OCI-LY3 (cell line): ENCODE measurements around the gene EDC4.

Source experiments
- H2AFZ ChIP-seq: fragments of 200-600, 300-600 bp; shearing (Covaris generic); 2 replicates; pipeline ENCODE4 v1.6.0; 2014; ENCODE audit warnings: antibody characterized with exemption, low read depth, low read length
- H3K27ac ChIP-seq: fragments of 200-600, 300-600 bp; sonication (generic); 2 replicates; pipeline ENCODE4 v1.5.1; 2014; ENCODE audit warnings: mild to moderate bottlenecking, low read length, moderate library complexity, mixed read lengths
- H3K27me3 ChIP-seq: fragments of 200-600, 300-600 bp; sonication (generic); 2 replicates; pipeline ENCODE4 v1.6.1; 2014; ENCODE audit warnings: low read depth, low read length, mixed read lengths
- H3K36me3 ChIP-seq: fragments of 200-600, 300-600 bp; sonication (generic); replicated peaks from 2 replicates; pipeline ENCODE3; 2014; ENCODE audit warnings: low read depth, low read length, mixed read lengths
- H3K4me1 ChIP-seq: fragments of 300-600, 200-600 bp; sonication (generic); 2 replicates; pipeline ENCODE4 v1.6.1; 2014; ENCODE audit warnings: low read length, mixed read lengths
- H3K4me2 ChIP-seq: fragments of 200-600, 300-600 bp; sonication (generic); 2 replicates; pipeline ENCODE4 v1.6.1; 2014; ENCODE audit warnings: low read length, mixed read lengths
- H3K4me3 ChIP-seq: fragments of 300-600, 200-600 bp; sonication (generic); 2 replicates; pipeline ENCODE4 v1.5.1; 2014; ENCODE audit warnings: antibody characterized with exemption, mild to moderate bottlenecking, low read length, moderate library complexity
- H3K79me2 ChIP-seq: fragments of 300-600, 200-600 bp; shearing (Covaris generic); 2 replicates; pipeline ENCODE4 v1.6.1; 2014; ENCODE audit warnings: mild to moderate bottlenecking, low read length, mixed read lengths
- H3K9ac ChIP-seq: fragments of 300-600, 200-600 bp; shearing (Covaris generic); 2 replicates; pipeline ENCODE4 v1.6.0; 2014; ENCODE audit warnings: mild to moderate bottlenecking, low read length, moderate library complexity
- H3K9me3 ChIP-seq: fragments of 200-600, 300-600 bp; shearing (Covaris generic); 2 replicates; pipeline ENCODE4 v1.6.1; 2014; ENCODE audit warnings: low read length, mixed read lengths; ENCODE audit not compliant: insufficient read depth
- H4K20me1 ChIP-seq: fragments of 200-600, 300-600 bp; sonication (generic); 2 replicates; pipeline ENCODE4 v1.6.1; 2016; ENCODE audit warnings: low read length, mixed read lengths; ENCODE audit not compliant: insufficient read depth
- EZH2phosphoT487 ChIP-seq: fragments of 200-600 bp; shearing (Covaris generic); IDR thresholded peaks from 2 replicates; pipeline ENCODE4 v1.6.1; 2018; ENCODE audit warnings: antibody characterized with exemption, mixed run types, low read depth
- TF ChIP-seq, protein P1 (sequence below): fragments of 200-600, 300-600 bp; sonication (generic); IDR thresholded peaks from 2 replicates; pipeline ENCODE4 v1.5.1; 2014; ENCODE audit warnings: antibody characterized with exemption, low read length, low read depth

EDC4 gene

DNA sequence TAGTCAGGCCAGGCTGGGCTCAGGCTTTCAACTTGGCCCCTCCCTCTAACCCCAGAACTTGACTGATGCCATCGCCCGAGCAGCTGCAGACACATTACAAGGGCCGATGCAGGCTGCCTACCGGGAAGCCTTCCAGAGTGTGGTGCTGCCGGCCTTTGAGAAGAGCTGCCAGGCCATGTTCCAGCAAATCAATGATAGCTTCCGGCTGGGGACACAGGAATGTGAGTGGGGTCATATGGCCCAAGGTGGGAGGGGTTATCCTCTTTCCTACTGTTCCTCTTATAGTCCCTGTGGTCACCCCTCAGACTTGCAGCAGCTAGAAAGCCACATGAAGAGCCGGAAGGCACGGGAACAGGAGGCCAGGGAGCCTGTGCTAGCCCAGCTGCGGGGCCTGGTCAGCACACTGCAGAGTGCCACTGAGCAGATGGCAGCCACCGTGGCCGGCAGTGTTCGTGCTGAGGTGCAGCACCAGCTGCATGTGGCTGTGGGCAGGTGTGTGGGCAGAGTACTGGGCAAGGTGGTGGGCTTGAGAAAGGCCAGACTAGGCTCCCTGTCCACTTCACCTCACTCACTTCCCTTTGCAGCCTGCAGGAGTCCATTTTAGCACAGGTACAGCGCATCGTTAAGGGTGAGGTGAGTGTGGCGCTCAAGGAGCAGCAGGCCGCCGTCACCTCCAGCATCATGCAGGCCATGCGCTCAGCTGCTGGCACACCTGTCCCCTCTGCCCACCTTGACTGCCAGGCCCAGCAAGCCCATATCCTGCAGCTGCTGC, 9.7 kb downstream of the EDC4 start:
- Histone ChIP-seq H3K27me3 (no peaks in the 10 kb centered on the region), H3K4me2 (no peak overlapping the region), H3K27ac (no peak overlapping the region), H3K9ac (no peak overlapping the region), H3K9me3 (no peaks in the 10 kb centered on the region), H2AFZ (no peak overlapping the region), H3K36me3 (peaks cover 50% of the 10 kb centered on the region), H3K4me1 (no peaks in the 10 kb centered on the region), H3K4me3 (no peak overlapping the region), H3K79me2 (no peaks in the 10 kb centered on the region), H4K20me1 (no peaks in the 10 kb centered on the region)
- no peak for TF ChIP-seq EZH2phosphoT487
- TF ChIP-seq, protein P1, sequence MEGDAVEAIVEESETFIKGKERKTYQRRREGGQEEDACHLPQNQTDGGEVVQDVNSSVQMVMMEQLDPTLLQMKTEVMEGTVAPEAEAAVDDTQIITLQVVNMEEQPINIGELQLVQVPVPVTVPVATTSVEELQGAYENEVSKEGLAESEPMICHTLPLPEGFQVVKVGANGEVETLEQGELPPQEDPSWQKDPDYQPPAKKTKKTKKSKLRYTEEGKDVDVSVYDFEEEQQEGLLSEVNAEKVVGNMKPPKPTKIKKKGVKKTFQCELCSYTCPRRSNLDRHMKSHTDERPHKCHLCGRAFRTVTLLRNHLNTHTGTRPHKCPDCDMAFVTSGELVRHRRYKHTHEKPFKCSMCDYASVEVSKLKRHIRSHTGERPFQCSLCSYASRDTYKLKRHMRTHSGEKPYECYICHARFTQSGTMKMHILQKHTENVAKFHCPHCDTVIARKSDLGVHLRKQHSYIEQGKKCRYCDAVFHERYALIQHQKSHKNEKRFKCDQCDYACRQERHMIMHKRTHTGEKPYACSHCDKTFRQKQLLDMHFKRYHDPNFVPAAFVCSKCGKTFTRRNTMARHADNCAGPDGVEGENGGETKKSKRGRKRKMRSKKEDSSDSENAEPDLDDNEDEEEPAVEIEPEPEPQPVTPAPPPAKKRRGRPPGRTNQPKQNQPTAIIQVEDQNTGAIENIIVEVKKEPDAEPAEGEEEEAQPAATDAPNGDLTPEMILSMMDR: no peak

DNA sequence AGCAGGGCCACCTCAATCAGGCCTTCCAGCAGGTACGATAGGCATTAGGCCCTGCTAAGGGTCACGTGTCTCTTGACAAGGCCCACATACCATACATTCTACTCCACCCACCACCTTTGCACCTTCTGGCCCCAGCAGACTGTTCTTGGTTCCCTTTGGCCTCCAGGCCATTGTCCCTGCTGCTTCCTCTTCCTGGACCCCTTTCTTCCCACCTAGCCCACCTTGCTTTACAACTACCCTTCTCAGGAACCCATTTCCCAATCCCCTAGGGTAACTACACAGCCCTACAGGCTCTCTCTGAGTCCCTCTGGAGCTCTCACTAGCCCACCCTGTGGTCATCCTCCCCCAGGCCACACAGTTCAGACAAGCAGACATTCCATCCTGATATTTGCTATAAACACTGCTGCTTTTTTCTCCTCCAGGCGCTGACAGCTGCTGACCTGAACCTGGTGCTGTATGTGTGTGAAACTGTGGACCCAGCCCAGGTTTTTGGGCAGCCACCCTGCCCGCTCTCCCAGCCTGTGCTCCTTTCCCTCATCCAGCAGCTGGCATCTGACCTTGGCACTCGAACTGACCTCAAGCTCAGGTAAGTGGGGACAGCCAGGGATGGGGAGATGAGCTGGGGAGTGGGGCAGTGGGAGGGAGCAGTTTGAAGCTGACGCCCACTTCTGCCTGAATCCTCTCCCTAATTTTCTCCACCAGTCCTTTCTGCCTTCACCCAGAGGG, 10.5 kb downstream of the EDC4 start:
- H3K36me3 ChIP-seq: peaks cover 42% of the 10 kb centered on the region
- no peaks in the 10 kb centered on the region for H3K9me3 ChIP-seq
- no peaks in the 10 kb centered on the region for H3K27me3 ChIP-seq
- H3K4me2 ChIP-seq: no peak overlapping the region
- no peak overlapping the region for H3K4me3 ChIP-seq
- H2AFZ ChIP-seq: no peak overlapping the region
- no peaks in the 10 kb centered on the region for H4K20me1 ChIP-seq
- H3K4me1 ChIP-seq: no peaks in the 10 kb centered on the region
- H3K27ac ChIP-seq: no peak overlapping the region
- H3K79me2 ChIP-seq: no peaks in the 10 kb centered on the region
- no peak overlapping the region for H3K9ac ChIP-seq
- TF ChIP-seq EZH2phosphoT487: no peak
- TF ChIP-seq, protein P1: no peak

DNA sequence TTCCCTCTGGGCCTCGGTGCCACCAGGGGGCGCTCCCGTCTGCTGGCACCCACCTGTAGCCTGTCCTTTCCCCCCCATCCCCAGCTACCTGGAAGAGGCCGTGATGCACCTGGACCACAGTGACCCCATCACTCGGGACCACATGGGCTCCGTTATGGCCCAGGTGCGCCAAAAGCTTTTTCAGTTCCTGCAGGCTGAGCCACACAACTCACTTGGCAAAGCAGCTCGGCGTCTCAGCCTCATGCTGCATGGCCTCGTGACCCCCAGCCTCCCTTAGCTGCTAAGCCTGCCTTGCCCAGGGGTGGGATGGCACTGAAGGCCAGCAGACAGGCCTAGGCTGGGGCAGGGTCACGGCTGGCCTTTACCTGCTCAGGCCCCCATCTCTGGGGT, 11.0 kb downstream of the EDC4 start:
- H3K4me2 ChIP-seq: no peak overlapping the region

DNA sequence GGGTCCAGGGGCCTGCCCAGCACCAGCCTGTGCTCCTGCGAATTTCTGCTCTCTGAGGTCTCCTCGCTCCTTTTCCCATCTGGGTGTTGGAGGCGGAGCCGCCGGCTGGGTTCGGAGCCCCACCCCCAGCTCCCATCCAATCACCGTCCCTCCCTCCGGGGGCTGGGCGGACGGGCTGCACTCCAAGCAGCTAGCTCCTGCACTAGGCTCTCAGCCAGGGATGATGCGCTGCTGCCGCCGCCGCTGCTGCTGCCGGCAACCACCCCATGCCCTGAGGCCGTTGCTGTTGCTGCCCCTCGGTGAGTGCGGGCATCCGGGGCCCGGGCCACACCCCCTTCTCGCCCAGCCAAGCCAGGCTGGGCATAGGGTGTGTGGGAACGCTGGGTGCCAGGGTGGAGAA, 11.8 kb downstream of the EDC4 start, which contains the start of gene NRN1L:
NRN1L (plus strand) TSS at position 202 of the 400 bp plus-strand sequence; CDS start at position 221, 19 bp downstream.
- H4K20me1 ChIP-seq: no peaks in the 10 kb centered on the region
- H2AFZ ChIP-seq: no peak within 1 kb of the TSS
- H3K79me2 ChIP-seq: no peaks in the 10 kb centered on the region
- H3K36me3 ChIP-seq: peaks cover 34% of the 10 kb centered on the region
- no peak within 1 kb of the TSS for H3K27ac ChIP-seq
- H3K9ac ChIP-seq: no peak within 1 kb of the TSS
- no peak for TF ChIP-seq EZH2phosphoT487
- TF ChIP-seq, protein P1: no peak
- no peaks in the 10 kb centered on the region for H3K9me3 ChIP-seq
- H3K4me3 ChIP-seq: no peak within 1 kb of the TSS
- no peak within 1 kb of the TSS for H3K4me2 ChIP-seq
- no peaks in the 10 kb centered on the region for H3K27me3 ChIP-seq
- no peaks in the 10 kb centered on the region for H3K4me1 ChIP-seq

More for the DNA sequence above, 11.0 kb downstream of the EDC4 start:
- Histone ChIP-seq H4K20me1 (no peaks in the 10 kb centered on the region), H3K9me3 (no peaks in the 10 kb centered on the region), H2AFZ (no peak overlapping the region), H3K4me1 (no peaks in the 10 kb centered on the region), H3K36me3 (peaks cover 41% of the 10 kb centered on the region), H3K27ac (no peak overlapping the region), H3K27me3 (no peaks in the 10 kb centered on the region), H3K79me2 (no peaks in the 10 kb centered on the region), H3K4me3 (no peak overlapping the region), H3K9ac (no peak overlapping the region)
- TF ChIP-seq, protein P1: peak; percentile 90
- no peak for TF ChIP-seq EZH2phosphoT487
